GM18517 (cell line): ENCODE results near the gene ASNS.

Experiments
- ATAC-seq: cut with Tn5 transposase; IDR thresholded peaks from one replicate; pipeline ENCODE4 v1.9.1; 2021; ENCODE audit warnings: mild to moderate bottlenecking, moderate library complexity; ENCODE audit not compliant: unreplicated experiment

ASNS gene

DNA sequence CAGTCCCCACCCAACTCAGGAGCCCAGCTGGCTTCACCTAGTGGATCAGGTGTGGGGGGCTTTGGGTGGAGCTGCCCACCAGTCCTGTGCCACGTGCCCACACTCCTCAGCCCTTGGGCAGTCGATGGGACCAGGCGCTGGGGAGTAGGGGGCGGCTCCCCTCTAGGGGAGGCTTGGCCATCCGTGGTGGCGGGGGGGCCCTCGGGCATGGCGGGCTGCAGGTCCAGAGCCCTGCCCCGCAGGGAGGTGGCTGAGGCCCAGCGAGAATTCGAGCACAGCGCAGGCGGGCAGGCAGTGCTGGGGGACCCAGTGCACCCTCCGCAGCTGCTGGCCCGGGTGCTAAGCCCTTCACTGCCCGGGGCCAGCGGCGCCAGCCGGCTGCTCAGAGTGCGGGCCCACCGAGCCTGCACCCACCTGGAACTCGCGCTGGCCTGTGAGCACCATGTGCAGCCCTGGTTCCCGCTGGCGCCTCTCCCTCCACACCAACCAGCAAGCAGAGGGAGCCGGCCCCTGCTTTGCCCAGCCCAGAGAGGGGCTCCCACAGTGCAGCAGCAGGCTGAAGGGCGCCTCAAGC lies 29.3 kb downstream of the ASNS start:
- ATAC-seq: no peak

DNA sequence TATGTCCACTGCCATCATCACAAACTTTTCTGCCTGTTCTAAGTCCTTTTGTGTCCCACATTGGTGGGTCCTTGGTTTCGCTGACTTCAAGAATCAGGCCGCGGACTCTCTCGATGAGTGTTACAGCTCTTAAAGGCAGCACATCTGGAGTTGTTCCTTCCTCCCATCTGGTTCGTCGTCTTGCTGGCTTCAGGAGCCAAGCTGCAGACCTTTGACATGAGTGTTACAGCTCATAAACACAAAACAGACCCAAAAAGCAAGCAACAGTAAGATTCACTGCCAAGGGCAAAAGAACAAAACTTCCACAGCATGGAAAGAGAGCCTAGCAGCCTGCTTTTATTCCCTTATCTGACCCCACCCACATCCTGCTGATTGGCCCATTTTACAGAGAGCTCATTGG lies 30.2 kb downstream of the ASNS start:
- ATAC-seq: no peak

DNA sequence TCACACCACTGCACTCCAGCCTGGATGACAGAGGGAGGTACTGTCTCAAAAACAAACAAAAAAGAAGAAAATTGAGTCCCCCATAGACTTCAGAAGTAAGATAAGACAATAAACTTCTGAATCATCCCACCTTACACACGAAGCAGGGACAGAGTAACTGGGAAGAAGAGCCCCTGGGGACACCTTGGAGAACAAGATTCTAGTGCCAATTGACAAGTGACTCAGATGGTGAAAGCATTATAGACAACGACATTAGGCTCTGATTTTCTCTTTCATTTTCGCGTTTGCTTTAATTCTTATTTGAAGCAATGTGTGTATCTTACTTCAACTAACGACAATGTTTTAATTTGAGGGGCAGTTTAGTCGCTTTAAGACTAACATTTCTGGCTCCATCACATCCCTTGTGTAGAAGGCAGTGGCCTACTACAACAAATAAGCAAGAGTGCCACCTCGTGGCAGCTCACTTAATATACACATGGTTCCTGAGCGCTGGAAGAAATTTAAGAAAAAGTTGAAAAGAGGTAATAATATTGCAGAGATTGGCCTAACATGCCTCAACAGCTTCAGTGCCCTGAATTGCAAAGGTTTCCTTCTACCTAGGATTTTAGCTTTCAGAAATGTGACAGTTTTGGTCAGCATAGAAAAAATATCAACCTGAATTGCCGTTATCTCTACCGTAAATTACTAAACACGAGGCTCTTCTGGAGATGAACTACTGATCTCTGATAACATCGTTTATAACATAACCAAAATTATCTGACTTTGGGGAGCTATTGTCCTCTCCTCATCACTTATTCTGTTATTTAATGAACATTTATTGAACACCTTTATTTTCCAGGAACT lies 36.7 kb downstream of the ASNS start:
- peak; percentile 80 for ATAC-seq

DNA sequence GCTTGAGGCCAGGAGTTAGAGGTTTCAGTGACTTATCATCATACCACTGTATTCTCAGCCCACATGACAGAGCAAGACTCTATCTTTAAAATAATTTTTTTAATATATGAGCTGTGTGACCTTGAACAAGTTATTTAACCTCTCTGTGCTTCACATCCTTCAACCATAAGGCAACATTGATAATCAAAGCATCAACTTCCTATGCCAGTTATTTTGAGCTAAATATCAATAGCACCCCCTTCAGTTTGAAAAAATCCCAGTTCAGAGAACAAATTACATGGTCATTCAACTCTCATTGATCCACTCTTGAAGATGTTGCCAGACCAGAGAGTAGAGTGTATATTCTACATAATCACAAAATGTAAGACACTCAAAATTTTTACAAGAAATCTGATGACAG lies 53.0 kb downstream of the ASNS start:
- ATAC-seq: no peak

DNA sequence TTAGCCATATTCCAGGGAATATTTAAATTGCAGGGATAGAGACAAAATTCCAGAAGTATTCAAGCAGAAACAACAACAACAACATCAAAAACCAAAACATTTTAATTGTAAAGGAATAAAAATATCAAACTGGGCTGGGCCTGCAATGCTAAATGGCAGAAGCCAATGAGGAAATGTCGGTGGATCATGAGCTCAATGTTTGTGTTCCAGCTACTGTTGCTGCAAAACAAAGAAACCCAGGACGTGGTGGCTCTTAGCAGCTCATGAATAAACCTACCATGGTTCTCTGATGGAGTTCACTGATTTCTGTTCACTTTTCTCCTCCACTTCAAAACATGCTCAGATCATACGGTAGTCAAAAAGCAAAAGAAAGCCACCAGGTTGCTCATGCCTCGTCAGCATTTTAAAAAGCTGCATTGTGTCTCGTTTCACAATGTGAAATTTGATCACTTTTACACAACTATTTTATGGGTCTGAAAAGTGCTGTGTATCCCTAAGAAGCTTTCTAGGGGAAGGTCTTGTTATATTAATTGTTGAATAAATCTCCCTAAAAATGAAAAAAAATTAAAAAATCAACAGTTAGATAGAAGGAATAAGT lies 54.0 kb downstream of the ASNS start:
- ATAC-seq: no peak
